Measurements from ENCODE around the gene GPAT3.
"Not testable (repeated sequence)": the region's sequence is repeated elsewhere in the genome, so short reads cannot be mapped to it uniquely, and the experiment has no call there.

GPAT3 gene

GRCh38 chr4:83535520-83536361 is at the start of gene GPAT3:
Gene GPAT3 (plus strand): TSS chr4:83536108. CDS start chr4:83536623, 515 bp downstream.
- Histone ChIP-seq H3K9ac (ENCODE audit: low read depth, low read length) (peak within 1 kb of the TSS; percentile 80), H3K9me3 (ENCODE audit: control insufficient read depth, insufficient read depth, low read length) (no peaks in the 10 kb centered on the region), H3K4me1 (ENCODE audit: insufficient read depth, low read length) (no peaks in the 10 kb centered on the region), H3K36me3 (ENCODE audit: insufficient read depth, low read length) (no peaks in the 10 kb centered on the region)

GRCh38 chr4:83486457-83487129 is 49.3 kb upstream of the GPAT3 start:
- no peaks in the 10 kb centered on the region for H3K36me3 ChIP-seq (ENCODE audit: insufficient read depth, low read length)
- H3K9ac ChIP-seq (ENCODE audit: low read depth, low read length), result no peak overlapping the region
- peaks cover 5% of the 10 kb centered on the region; the same call in 1 of the 2 replicates for H3K4me1 ChIP-seq (ENCODE audit: insufficient read depth, low read length)
- no peaks in the 10 kb centered on the region for H3K9me3 ChIP-seq (ENCODE audit: control insufficient read depth, insufficient read depth, low read length)

GRCh38 chr4:83489711-83490326 is 46.1 kb upstream of the GPAT3 start:
- H3K9ac ChIP-seq (ENCODE audit: low read depth, low read length), result no peak overlapping the region
- peaks cover 5% of the 10 kb centered on the region; the same call in 1 of the 2 replicates for H3K4me1 ChIP-seq (ENCODE audit: insufficient read depth, low read length)
- no peaks in the 10 kb centered on the region for H3K36me3 ChIP-seq (ENCODE audit: insufficient read depth, low read length)
- no peaks in the 10 kb centered on the region for H3K9me3 ChIP-seq (ENCODE audit: control insufficient read depth, insufficient read depth, low read length)

GRCh38 chr4:83490876-83491450 is 44.9 kb upstream of the GPAT3 start:
- H3K9me3 ChIP-seq (ENCODE audit: control insufficient read depth, insufficient read depth, low read length), result no peaks in the 10 kb centered on the region
- no peak overlapping the region for H3K9ac ChIP-seq (ENCODE audit: low read depth, low read length)
- H3K36me3 ChIP-seq (ENCODE audit: insufficient read depth, low read length), result no peaks in the 10 kb centered on the region
- no peaks in the 10 kb centered on the region; the same call in 1 of the 2 replicates for H3K4me1 ChIP-seq (ENCODE audit: insufficient read depth, low read length)

- not testable (repeated sequence) for H3K9ac ChIP-seq (ENCODE audit: low read depth, low read length); H3K36me3 ChIP-seq (ENCODE audit: insufficient read depth, low read length); H3K9me3 ChIP-seq (ENCODE audit: control insufficient read depth, insufficient read depth, low read length); H3K4me1 ChIP-seq (ENCODE audit: insufficient read depth, low read length)
Observed at GRCh38 chr4:83496085-83496917, 39.6 kb upstream of the GPAT3 start.

- H3K9me3 ChIP-seq (ENCODE audit: control insufficient read depth, insufficient read depth, low read length), result no peaks in the 10 kb centered on the region
Observed at GRCh38 chr4:83498187-83498586, 37.7 kb upstream of the GPAT3 start.

GRCh38 chr4:83501671-83502070 is 34.2 kb upstream of the GPAT3 start:
- not testable (repeated sequence) for H3K36me3 ChIP-seq (ENCODE audit: insufficient read depth, low read length); H3K9ac ChIP-seq (ENCODE audit: low read depth, low read length); H3K9me3 ChIP-seq (ENCODE audit: control insufficient read depth, insufficient read depth, low read length); H3K4me1 ChIP-seq (ENCODE audit: insufficient read depth, low read length)

More at GRCh38 chr4:83498187-83498586, 37.7 kb upstream of the GPAT3 start:
- H3K9ac ChIP-seq (ENCODE audit: low read depth, low read length), result no peak overlapping the region
- H3K4me1 ChIP-seq (ENCODE audit: insufficient read depth, low read length), result no peaks in the 10 kb centered on the region
- H3K36me3 ChIP-seq (ENCODE audit: insufficient read depth, low read length), result no peaks in the 10 kb centered on the region

GRCh38 chr4:83503974-83504373 is 31.9 kb upstream of the GPAT3 start:
- no peaks in the 10 kb centered on the region for H3K36me3 ChIP-seq (ENCODE audit: insufficient read depth, low read length)
- peaks cover 4% of the 10 kb centered on the region; the same call in 1 of the 2 replicates for H3K4me1 ChIP-seq (ENCODE audit: insufficient read depth, low read length)
- no peak overlapping the region for H3K9ac ChIP-seq (ENCODE audit: low read depth, low read length)
- H3K9me3 ChIP-seq (ENCODE audit: control insufficient read depth, insufficient read depth, low read length), result no peaks in the 10 kb centered on the region

- peaks cover 4% of the 10 kb centered on the region; the same call in 1 of the 2 replicates for H3K4me1 ChIP-seq (ENCODE audit: insufficient read depth, low read length)
- no peak overlapping the region for H3K9ac ChIP-seq (ENCODE audit: low read depth, low read length)
- H3K9me3 ChIP-seq (ENCODE audit: control insufficient read depth, insufficient read depth, low read length), result no peaks in the 10 kb centered on the region
- no peaks in the 10 kb centered on the region for H3K36me3 ChIP-seq (ENCODE audit: insufficient read depth, low read length)
Observed at GRCh38 chr4:83504503-83504902, 31.4 kb upstream of the GPAT3 start.

- Histone ChIP-seq H3K4me1 (ENCODE audit: insufficient read depth, low read length) (peaks cover 4% of the 10 kb centered on the region; the same call in 1 of the 2 replicates), H3K9ac (ENCODE audit: low read depth, low read length) (no peak overlapping the region), H3K9me3 (ENCODE audit: control insufficient read depth, insufficient read depth, low read length) (no peaks in the 10 kb centered on the region), H3K36me3 (ENCODE audit: insufficient read depth, low read length) (no peaks in the 10 kb centered on the region)
Observed at GRCh38 chr4:83504996-83505395, 30.9 kb upstream of the GPAT3 start.

GRCh38 chr4:83509156-83509585 is 26.7 kb upstream of the GPAT3 start:
- not testable (repeated sequence) for H3K36me3 ChIP-seq (ENCODE audit: insufficient read depth, low read length); H3K9me3 ChIP-seq (ENCODE audit: control insufficient read depth, insufficient read depth, low read length); H3K9ac ChIP-seq (ENCODE audit: low read depth, low read length); H3K4me1 ChIP-seq (ENCODE audit: insufficient read depth, low read length)

- Histone ChIP-seq H3K9ac (ENCODE audit: low read depth, low read length) (no peak overlapping the region), H3K4me1 (ENCODE audit: insufficient read depth, low read length) (no peaks in the 10 kb centered on the region), H3K36me3 (ENCODE audit: insufficient read depth, low read length) (no peaks in the 10 kb centered on the region), H3K9me3 (ENCODE audit: control insufficient read depth, insufficient read depth, low read length) (no peaks in the 10 kb centered on the region)
Observed at GRCh38 chr4:83510442-83510841, 25.5 kb upstream of the GPAT3 start.

GRCh38 chr4:83516042-83516772 is 19.7 kb upstream of the GPAT3 start:
- Histone ChIP-seq H3K4me1 (ENCODE audit: insufficient read depth, low read length) (no peaks in the 10 kb centered on the region), H3K36me3 (ENCODE audit: insufficient read depth, low read length) (no peaks in the 10 kb centered on the region), H3K9me3 (ENCODE audit: control insufficient read depth, insufficient read depth, low read length) (no peaks in the 10 kb centered on the region), H3K9ac (ENCODE audit: low read depth, low read length) (no peak overlapping the region)

All from ES-I3 (cell line).